GM19463 (cell line): ENCODE results near the gene DHTKD1.

Experiments used
- ATAC-seq: cut with Tn5 transposase; IDR thresholded peaks from one replicate; pipeline ENCODE4 v1.9.1; 2021; ENCODE audit warnings: mild to moderate bottlenecking, moderate library complexity; ENCODE audit not compliant: unreplicated experiment

Gene DHTKD1, protein sequence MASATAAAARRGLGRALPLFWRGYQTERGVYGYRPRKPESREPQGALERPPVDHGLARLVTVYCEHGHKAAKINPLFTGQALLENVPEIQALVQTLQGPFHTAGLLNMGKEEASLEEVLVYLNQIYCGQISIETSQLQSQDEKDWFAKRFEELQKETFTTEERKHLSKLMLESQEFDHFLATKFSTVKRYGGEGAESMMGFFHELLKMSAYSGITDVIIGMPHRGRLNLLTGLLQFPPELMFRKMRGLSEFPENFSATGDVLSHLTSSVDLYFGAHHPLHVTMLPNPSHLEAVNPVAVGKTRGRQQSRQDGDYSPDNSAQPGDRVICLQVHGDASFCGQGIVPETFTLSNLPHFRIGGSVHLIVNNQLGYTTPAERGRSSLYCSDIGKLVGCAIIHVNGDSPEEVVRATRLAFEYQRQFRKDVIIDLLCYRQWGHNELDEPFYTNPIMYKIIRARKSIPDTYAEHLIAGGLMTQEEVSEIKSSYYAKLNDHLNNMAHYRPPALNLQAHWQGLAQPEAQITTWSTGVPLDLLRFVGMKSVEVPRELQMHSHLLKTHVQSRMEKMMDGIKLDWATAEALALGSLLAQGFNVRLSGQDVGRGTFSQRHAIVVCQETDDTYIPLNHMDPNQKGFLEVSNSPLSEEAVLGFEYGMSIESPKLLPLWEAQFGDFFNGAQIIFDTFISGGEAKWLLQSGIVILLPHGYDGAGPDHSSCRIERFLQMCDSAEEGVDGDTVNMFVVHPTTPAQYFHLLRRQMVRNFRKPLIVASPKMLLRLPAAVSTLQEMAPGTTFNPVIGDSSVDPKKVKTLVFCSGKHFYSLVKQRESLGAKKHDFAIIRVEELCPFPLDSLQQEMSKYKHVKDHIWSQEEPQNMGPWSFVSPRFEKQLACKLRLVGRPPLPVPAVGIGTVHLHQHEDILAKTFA

GRCh38 chr10:12068449-12069269 lies at the start of gene DHTKD1:
TSS of gene DHTKD1 (plus strand) at chr10:12068954. CDS start at chr10:12069034, 80 bp downstream.
- peak; percentile 96 for ATAC-seq

DNA sequence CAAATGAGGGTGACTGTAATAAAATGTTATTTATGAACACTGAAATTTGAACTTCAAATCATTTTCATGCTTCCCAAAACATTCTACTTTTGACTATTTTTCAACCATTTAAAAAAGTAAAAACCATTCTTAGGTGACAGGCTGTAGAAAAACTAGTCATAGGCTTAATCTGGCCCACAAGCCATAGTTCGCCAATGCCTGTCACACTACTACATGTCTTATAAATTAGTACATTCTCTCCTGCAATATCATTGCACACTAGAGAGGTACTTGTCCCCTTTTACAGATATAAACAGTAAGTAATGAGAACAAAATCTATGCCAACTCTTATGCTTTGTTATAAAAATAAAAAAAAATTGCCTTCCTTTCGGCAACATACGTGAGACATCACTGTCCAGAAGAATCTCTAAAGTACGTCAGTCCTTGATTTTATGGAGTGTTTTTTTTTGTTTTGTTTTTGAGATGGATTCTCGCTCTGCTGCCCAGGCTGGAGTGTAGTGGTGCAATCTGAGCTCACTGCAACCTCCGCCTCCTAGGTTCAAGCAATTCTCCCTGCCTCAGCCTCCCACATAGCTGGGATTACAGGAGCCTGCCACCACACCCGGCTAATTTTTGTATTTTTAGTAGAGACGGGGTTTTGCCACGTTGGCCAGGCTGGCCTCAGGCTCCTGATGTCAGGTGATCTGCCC lies 49.3 kb upstream of the DHTKD1 start:
- ATAC-seq: no peak

DNA sequence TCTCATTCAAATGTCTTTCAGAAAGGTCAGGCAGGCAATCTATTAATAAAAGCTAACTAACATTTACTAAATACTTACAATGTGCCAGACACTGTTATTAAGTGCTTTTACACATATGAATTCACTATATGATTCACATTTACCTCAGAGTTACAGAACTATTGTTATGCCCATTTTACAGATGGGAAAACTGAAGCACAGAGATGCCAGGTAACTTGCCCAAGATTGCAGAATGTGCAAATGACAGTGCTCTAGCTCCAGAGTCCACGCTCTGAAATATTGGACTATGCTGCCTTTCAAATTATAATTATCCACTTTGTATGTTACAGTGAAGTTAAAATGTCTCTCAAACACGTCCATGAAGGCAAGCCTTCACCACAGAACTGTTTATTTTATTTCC lies 48.2 kb upstream of the DHTKD1 start:
- ATAC-seq: no peak

- no peak for ATAC-seq
Observed at GRCh38 chr10:12022580-12023257, 46.0 kb upstream of the DHTKD1 start.

DNA sequence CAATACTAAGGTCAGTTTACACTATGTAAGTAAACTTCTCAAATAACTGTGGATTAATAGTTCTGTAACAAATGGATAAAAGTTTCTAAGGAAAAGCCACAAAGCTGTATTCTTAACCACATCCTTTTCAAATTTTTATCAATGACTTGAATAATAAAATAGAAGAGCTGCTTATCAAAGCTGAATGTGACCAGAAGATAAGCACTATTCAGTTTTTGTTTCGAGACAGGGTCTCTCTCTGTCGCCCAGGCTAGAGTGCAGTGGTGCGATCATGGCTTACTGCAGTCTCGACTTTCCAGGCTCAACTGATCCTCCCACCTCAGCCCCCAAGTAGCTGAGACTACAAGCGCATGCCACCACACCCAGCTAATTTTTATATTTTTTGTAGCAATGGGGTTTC lies 43.2 kb upstream of the DHTKD1 start:
- no peak for ATAC-seq

DNA sequence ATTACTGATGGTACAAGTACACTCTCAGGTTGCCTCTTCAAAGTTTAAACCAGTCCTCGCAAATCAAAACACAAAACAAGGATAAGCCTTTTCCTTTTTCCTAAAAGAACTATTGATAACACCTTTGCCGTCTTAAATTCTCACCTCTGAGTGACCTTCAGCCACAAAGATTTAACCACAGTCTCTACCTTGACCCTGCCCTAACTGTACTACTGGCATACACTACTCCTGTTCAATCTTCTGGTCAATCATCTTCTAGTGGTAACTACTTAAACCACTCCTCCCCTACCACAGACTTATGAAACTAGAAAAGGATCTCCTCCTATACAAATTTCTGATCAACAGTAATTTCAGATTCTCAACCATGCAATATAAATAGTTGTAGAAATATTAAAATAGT lies 41.2 kb upstream of the DHTKD1 start:
- peak; percentile 98 for ATAC-seq

- no peak for ATAC-seq
Observed at GRCh38 chr10:12031404-12031803, 37.4 kb upstream of the DHTKD1 start.

DNA sequence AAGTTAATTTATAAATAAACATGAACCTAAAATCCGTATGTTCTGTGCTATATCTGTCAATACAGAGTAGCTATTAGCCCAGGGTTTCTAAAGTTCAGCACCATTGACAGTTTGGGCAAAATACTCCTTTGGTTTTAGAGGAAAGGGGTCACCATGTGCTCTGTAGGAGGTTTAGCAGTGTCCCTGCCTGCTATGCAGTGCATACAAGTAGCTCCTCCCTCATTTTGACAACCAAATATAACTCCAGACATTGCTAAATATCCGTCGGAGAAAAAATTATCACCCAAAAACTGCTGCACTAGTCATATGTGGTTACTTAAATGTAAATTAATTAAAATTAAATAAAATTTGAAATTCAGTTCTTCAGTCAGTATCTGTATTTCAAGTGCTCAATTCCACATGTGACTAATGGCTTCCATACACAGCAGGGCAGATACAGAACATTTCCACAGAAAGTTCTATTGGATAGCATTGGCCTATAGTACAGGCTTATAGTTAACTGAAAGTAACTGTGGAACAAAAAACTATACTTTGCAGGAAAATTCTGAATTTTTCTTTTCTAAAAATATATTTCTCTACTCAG lies 32.6 kb upstream of the DHTKD1 start:
- ATAC-seq: no peak

DNA sequence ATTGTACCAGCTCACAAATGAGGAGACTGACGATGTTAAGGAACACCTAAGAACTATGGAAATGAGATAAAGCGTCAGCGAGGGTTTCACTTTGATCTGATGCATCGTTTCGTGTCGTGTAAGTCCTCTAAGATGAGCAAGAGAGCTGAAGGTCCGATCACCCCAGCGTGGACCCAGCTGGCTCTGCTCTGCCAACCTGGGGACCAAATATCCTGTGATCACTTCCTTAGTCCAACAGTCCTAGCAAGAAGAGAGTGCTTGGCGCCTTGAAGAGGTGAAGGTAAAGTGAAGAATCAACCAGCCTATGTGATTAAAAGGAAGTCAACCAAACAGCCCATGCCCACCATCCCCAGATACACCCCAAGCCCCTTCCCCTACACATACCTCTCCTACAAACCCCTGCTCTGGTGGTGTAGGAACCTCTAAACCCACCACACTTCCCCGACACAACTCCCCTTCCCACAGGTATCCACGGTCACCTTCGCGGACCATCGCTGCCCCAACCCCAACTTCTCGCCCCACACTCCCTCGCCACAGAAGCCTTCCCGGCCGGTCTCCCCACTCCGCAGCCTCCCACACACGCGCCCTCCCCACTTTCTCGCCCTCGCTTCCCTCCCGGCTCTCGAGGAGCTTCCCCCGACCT lies 26.9 kb upstream of the DHTKD1 start:
- ATAC-seq: no peak

DNA sequence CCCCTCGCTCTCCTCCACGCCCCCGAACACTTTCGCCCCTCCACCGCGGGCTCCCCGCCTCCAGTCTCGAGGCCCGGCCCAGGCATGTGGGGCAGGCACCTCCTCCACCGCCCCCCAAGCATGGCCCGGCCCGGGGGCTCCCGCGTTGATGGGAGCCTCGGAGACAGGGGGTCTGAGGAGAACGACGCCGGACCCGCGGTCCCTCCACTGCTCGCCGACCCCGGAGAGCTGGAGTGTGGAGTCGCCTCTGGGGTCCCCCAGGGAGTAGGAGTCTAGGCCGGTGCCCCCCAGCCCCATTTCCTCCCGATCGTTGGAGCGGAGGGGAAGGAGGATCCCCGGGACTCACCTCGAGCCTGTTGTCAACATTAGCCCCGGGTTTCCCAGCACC lies 26.4 kb upstream of the DHTKD1 start:
- ATAC-seq: no peak

DNA sequence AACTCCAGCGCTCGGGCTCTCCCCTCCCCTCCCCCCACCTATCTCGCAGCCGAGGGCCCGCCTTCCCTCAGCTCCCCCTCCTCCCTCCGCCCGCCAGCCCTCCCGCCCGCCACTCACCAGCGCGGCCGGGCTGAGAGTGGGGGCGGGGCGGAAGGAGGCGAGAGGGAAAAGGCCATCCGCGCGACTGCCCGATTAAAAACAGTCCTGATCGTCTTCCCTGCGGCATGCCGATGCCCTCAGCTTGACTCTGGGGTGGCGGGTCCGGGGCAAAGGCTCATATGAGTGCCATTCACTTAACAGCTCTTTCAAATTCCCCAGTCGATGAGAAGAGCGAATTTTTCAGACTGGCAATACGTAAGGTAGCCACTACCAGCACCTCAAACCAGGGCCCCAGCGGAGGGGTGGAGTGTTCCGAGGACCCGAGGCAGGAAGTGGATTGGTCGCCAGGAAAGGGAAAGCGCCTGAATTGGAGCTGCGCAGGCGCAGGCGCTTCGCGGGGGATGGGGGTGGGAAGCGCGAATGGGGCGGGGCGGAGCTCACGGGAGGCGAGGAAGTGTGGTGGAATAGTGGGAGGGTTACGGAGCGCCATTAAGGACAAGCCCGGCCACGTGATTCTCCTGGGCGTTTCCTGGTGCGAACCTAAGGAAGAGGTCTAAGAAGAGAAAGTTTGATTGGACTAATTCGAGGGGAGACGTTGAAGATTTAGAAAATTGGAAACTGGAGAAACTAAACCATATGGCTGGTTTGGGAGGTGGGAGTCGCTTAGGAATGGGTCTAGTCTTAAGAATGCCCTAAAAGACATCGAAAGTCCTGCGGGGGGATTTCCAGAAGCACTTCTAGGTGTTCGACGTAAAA lies 25.7 kb upstream of the DHTKD1 start, which contains the start of gene UPF2:
UPF2 (minus strand) TSS at position 13 of the 855 bp plus-strand sequence. CDS start 7,386 bp downstream, outside the sequence.
- ATAC-seq: peak; percentile 54

GRCh38 chr10:12045596-12045995 lies 23.2 kb upstream of the DHTKD1 start:
- no peak for ATAC-seq

- ATAC-seq: no peak
Observed at GRCh38 chr10:12048547-12048946, 20.2 kb upstream of the DHTKD1 start.

- no peak for ATAC-seq
Observed at GRCh38 chr10:12050528-12050927, 18.2 kb upstream of the DHTKD1 start.

DNA sequence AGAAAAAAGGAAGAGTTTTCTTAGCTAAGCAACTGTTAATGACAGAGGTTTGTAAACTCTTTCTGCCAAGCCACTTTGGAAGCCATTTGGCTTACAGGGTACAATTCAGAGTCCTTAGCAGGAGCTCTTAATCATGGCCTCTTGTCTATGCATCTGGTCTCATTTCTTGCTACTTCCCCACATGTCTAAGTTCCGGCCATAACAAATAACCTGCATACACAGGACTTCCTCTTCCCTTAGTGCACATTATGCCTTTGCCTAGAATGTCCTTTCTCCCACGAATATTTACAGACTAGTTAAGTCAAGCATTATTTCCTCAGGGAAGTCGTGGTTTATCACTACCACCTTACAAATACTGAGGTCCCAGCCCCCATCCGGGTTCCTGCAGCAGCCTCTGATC lies 17.5 kb upstream of the DHTKD1 start:
- no peak for ATAC-seq

- no peak for ATAC-seq
Observed at GRCh38 chr10:12055732-12056131, 13.0 kb upstream of the DHTKD1 start.

GRCh38 chr10:12056748-12057147 lies 12.0 kb upstream of the DHTKD1 start:
- no peak for ATAC-seq

DNA sequence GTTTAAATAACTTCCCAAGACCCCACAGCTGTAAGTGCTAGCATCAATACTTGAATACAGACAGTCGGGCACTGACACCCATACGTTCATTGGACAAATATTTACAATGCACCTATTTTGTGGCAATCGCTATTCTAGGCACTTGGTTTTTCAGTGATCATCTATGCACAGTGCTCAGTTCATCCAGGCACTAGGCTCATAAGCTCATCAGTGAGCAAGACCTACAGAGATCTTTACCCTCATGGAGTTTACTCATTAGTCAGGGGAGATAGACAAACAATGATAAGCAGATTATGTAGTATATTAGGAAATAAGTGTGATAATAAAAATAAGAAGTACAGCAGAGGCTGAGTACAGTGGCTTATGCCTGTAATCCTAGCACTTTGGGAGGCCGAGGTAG lies 7.6 kb upstream of the DHTKD1 start:
- ATAC-seq: no peak
